T-cell (primary cell): Measurements from ENCODE around the gene SYNGAP1. TPM values are rescaled to one million over a fixed set of nuclear protein-coding genes. Genes with fewer than 3 reads are reported as not detected.
"Not testable (repeated sequence)": the region's sequence is repeated elsewhere in the genome, so short reads cannot be mapped to it uniquely, and the experiment has no call there.

ENCODE experiments used
- ATAC-seq, 4 experiments: fragments of 200-7000 bp in 3 of 4; fragments of 150-1000 bp in 1 of 4; cut with Tn5 transposase; replicated peaks in 1 of 4; 1 replicate in 3 of 4; 2 replicates in 1 of 4; pipeline ENCODE4 v1.10.0; 2021; ENCODE audit warnings: moderate library complexity in 3 of 4, mild to moderate bottlenecking in 2 of 4, moderate number of reproducible peaks in 1 of 4
- CTCF ChIA-PET, 2 donors: fragments of 300-600 bp; sonication (Branson Sonifier 250); formaldehyde crosslinking; loops; one replicate each; lab custom pipeline; 2022; ENCODE audit warnings: antibody characterized with exemption in 2 of 2; lab: Charles Lee
- POLR2A ChIA-PET, 2 donors: fragments of 300-600 bp; sonication (Branson Sonifier 250); formaldehyde crosslinking; loops; one replicate each; lab custom pipeline; 2022; ENCODE audit warnings: antibody characterized with exemption in 2 of 2; lab: Charles Lee
- DNase-seq, 35 experiments: peaks; one replicate each; pipeline versions ENCODE4 v3.0.0 to v3.0.0-alpha.2; 2013 to 2023
- H3K27ac ChIP-seq: one replicate; pipeline ENCODE4 v1.5.1; 2013; ENCODE audit warnings: low read length
- H3K27me3 ChIP-seq, 2 experiments: replicated peaks in 1 of 2; 1 replicate in 1 of 2; 2 replicates in 1 of 2; pipeline versions ENCODE4 v1.6.1 to v1.7.0; 2013; ENCODE audit warnings: low read length in 1 of 2, mixed read lengths in 1 of 2; ENCODE audit not compliant: control insufficient read depth in 2 of 2, insufficient read depth in 2 of 2; ENCODE audit errors: extremely low read depth in 1 of 2
- H3K36me3 ChIP-seq, 2 donors: 1 replicate in 1 of 2; 2 replicates in 1 of 2; pipeline versions ENCODE4 v1.6.1 to v1.7.0; 2013; ENCODE audit warnings: low read length in 1 of 2; ENCODE audit not compliant: control insufficient read depth in 2 of 2, insufficient read depth in 1 of 2; ENCODE audit errors: extremely low read depth in 1 of 2
- H3K4me1 ChIP-seq, 2 experiments: 1 replicate in 1 of 2; 2 replicates in 1 of 2; pipeline versions ENCODE4 v1.6.1 to v1.7.0; 2013; ENCODE audit warnings: low read length in 2 of 2, mixed read lengths in 1 of 2; ENCODE audit not compliant: insufficient read depth in 2 of 2, control insufficient read depth in 1 of 2; ENCODE audit errors: extremely low read depth in 1 of 2
- H3K4me3 ChIP-seq, 2 donors: 1 replicate in 1 of 2; 2 replicates in 1 of 2; pipeline versions ENCODE4 v1.5.1 to v1.7.0; 2013; ENCODE audit warnings: mild to moderate bottlenecking in 2 of 2, low read length in 1 of 2, moderate library complexity in 1 of 2; ENCODE audit not compliant: control insufficient read depth in 1 of 2; ENCODE audit errors: extremely low read depth in 1 of 2
- H3K9me3 ChIP-seq: 2 replicates; pipeline ENCODE4 v1.7.0; 2013
- H3K27ac Mint-ChIP-seq, 2 donors: one replicate each; pipeline ENCODE4 v1.8.0; 2020 to 2021; ENCODE audit warnings: mild to moderate bottlenecking in 2 of 2, mixed read lengths in 2 of 2
- H3K27me3 Mint-ChIP-seq, 2 donors: one replicate each; pipeline ENCODE4 v1.8.0; 2021 to 2022; ENCODE audit warnings: mixed read lengths in 2 of 2
- H3K36me3 Mint-ChIP-seq: one replicate; pipeline ENCODE4 v1.8.0; 2021; ENCODE audit warnings: mixed read lengths
- H3K4me1 Mint-ChIP-seq, 3 donors: one replicate each; pipeline ENCODE4 v1.8.0; 2020 to 2022; ENCODE audit warnings: mixed read lengths in 3 of 3, mild to moderate bottlenecking in 1 of 3
- H3K4me3 Mint-ChIP-seq, 3 donors: one replicate each; pipeline ENCODE4 v1.8.0; 2020 to 2022; ENCODE audit warnings: mild to moderate bottlenecking in 3 of 3, mixed read lengths in 3 of 3, moderate library complexity in 3 of 3
- H3K9me3 Mint-ChIP-seq, 3 donors: one replicate each; pipeline ENCODE4 v1.8.0; 2020 to 2022; ENCODE audit warnings: mixed read lengths in 3 of 3
- WGBS: methylation state at CpG from one replicate; pipeline ENCODE4 v1.1.5; 2013; ENCODE audit warnings: missing lambda C conversion rate; ENCODE audit not compliant: insufficient coverage; 5-methylcytosine and 5-hydroxymethylcytosine counted together
- total RNA-seq, 35 experiments: library from RNA in 6 of 35; stranded (reverse) in 6 of 35; fragments of 120-200 nt in 1 of 35; gene quantifications; one replicate each; pipeline versions ENCODE4 v1.2.1 to v1.2.4 and lab custom pipeline; 2013 to 2026

The SYNGAP1 gene
- total RNA-seq, 5 donors from 2014 or later (not counting 1 experiment from before 2014, with no cell fraction given) = 51.2 to 111 (median 64.5) TPM

DNA sequence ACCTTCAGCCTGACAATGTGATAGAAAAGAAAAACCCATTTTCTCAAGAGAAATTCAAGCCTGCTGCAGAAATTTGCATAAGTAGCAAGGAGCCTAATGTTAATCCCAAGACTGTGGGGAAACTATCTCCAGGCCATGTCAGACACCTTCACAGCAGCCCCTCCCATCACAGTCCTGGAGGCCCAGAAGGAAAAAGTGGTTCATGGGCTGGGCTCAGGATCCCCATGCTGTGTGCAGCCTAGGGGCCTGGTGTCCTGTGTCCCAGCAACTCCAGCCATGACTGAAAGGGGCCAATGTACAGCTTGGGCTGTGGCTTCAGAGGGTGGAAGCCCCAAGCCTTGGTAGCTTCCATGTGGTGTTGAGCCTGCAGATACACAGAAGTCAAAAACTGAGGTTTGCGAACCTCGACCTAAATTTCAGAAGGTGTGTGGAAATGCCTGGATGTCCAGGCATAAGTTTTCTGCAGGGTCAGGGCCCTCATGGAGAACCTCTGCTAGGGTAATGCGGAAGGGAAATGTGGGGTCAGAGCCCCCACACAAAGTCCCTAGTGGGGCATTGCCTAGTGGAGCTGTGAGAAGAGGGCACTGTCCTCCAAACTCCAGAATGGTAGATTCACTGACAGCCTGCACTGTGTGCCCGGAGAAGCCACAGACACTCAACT is 46.3 kb downstream of the SYNGAP1 start:
- ChIA-PET CTCF (no interaction called here), POLR2A (no interaction called here)
- Mint-ChIP-seq H3K4me1 (no peaks in the 10 kb centered on the region), H3K27ac (no peak overlapping the region), H3K4me3 (no peak overlapping the region), H3K27me3 (peaks cover 0 to 2% of the 10 kb centered on the region in 2 donors), H3K9me3 (no peaks in the 10 kb centered on the region), H3K36me3 (no peaks in the 10 kb centered on the region)
- Histone ChIP-seq H3K4me1 (no peaks in the 10 kb centered on the region), H3K36me3 (no peaks in the 10 kb centered on the region), H3K27ac (no peak overlapping the region), H3K4me3 (no peak overlapping the region), H3K9me3 (no peaks in the 10 kb centered on the region), H3K27me3 (peaks cover 0 to 5% of the 10 kb centered on the region in 2 experiments)
- WGBS = 97% methylated on average over 4 of the region's 4 CpGs
- DNase-seq (no peak), ATAC-seq (no peak)

GRCh38 chr6:33467091-33467490 is 47.2 kb downstream of the SYNGAP1 start:
- DNase-seq (no peak), ATAC-seq (no peak)
- no peaks in the 10 kb centered on the region for H3K36me3 ChIP-seq
- ChIA-PET CTCF (no interaction called here), POLR2A (interaction anchor here in 1 of 2 donors (0.6 kb wide), 1 partner anchor 65 kb away, joined by 5 read pairs; no protein-coding TSS in a partner anchor)
- H3K4me3 ChIP-seq = no peak overlapping the region
- Mint-ChIP-seq H3K27ac (no peak overlapping the region), H3K4me3 (no peak overlapping the region), H3K4me1 (no peaks in the 10 kb centered on the region), H3K27me3 (no peaks in the 10 kb centered on the region), H3K36me3 (no peaks in the 10 kb centered on the region), H3K9me3 (no peaks in the 10 kb centered on the region)
- H3K9me3 ChIP-seq = no peaks in the 10 kb centered on the region
- H3K4me1 ChIP-seq = no peaks in the 10 kb centered on the region
- peaks cover 0 to 5% of the 10 kb centered on the region in 2 experiments for H3K27me3 ChIP-seq
- no CpG with 5 or more reads among the region's 7 CpGs for WGBS
- H3K27ac ChIP-seq = no peak overlapping the region

GRCh38 chr6:33469661-33470060 is 49.8 kb downstream of the SYNGAP1 start:
- WGBS = no CpG with 5 or more reads among the region's 3 CpGs
- POLR2A ChIA-PET = no interaction called here

DNA sequence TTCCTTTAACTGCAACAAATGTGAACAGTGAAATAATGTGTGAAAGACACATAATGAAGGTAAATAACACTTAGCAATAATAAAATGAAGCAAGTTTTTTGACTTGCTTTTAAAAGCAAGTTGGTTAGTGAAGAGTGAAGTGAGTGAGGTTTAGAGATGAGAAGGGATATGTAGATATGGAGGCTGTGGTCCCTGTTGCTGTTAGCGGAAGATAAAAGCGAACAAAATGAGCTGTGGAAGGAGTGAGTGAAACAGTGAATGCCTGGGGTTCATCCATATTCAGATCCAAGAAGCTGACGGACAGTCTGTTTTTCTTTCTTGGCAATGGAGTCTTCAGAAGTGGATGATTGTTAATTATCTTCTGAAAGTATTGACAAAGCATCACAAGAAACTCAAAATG is 58.0 kb downstream of the SYNGAP1 start:
- no peak overlapping the region for H3K4me3 ChIP-seq
- no peak overlapping the region for H3K27ac Mint-ChIP-seq
- H3K36me3 ChIP-seq = no peaks in the 10 kb centered on the region
- no peak overlapping the region for H3K27ac ChIP-seq
- WGBS = 86% methylated on average over 1 of the region's 3 CpGs
- peaks cover 0 to 4% of the 10 kb centered on the region in 2 donors for H3K27me3 Mint-ChIP-seq
- CTCF ChIA-PET = interaction anchor here in 1 of 2 donors (0.6 kb wide), 1 partner anchor 71 kb away, joined by 3 read pairs; no protein-coding TSS in a partner anchor
- no peaks in the 10 kb centered on the region for H3K9me3 ChIP-seq
- H3K4me1 ChIP-seq = no peaks in the 10 kb centered on the region
- DNase-seq (no peak), ATAC-seq (no peak)
- H3K4me3 Mint-ChIP-seq = no peak overlapping the region
- peaks cover 0 to 7% of the 10 kb centered on the region in 2 experiments for H3K27me3 ChIP-seq
- POLR2A ChIA-PET = no interaction called here
- no peaks in the 10 kb centered on the region for H3K36me3 Mint-ChIP-seq
- no peaks in the 10 kb centered on the region for H3K9me3 Mint-ChIP-seq
- no peaks in the 10 kb centered on the region for H3K4me1 Mint-ChIP-seq

More at GRCh38 chr6:33469661-33470060, 49.8 kb downstream of the SYNGAP1 start:
- H3K27me3 ChIP-seq = peaks cover 0 to 5% of the 10 kb centered on the region in 2 experiments
- CTCF ChIA-PET = no interaction called here
- H3K27ac Mint-ChIP-seq = no peak overlapping the region
- H3K4me3 Mint-ChIP-seq = no peak overlapping the region
- no peaks in the 10 kb centered on the region for H3K36me3 Mint-ChIP-seq
- no peaks in the 10 kb centered on the region for H3K36me3 ChIP-seq
- no peaks in the 10 kb centered on the region for H3K4me1 ChIP-seq
- H3K4me1 Mint-ChIP-seq = no peaks in the 10 kb centered on the region
- H3K9me3 Mint-ChIP-seq = no peaks in the 10 kb centered on the region
- ATAC-seq (no peak), DNase-seq (no peak)
- no peaks in the 10 kb centered on the region for H3K9me3 ChIP-seq
- no peak overlapping the region for H3K4me3 ChIP-seq
- no peaks in the 10 kb centered on the region for H3K27me3 Mint-ChIP-seq
- H3K27ac ChIP-seq = no peak overlapping the region

DNA sequence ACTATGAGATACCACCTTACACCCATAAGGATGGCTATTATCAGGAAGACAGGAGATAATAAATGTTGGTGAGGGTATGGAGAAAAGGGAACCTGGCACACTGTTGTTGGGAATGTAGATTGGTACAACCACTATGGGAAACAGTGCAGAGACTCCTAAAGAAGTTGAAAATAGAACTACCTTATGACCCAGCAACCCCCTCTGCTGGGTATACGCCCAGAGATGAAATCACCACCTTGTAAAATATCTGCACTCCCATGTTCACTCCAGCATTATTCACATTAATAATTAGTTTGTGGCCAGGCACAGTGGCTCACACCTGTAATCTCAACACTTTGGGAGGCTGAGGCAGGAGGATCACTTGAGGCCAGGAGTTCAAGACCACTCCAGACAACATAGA is 61.3 kb downstream of the SYNGAP1 start:
- peak in 1 of 4 experiments; percentile 50 for ATAC-seq

GRCh38 chr6:33482620-33483019 is 62.8 kb downstream of the SYNGAP1 start:
- H3K4me1 Mint-ChIP-seq, CTCF ChIA-PET: not testable (repeated sequence)
- WGBS = 95% methylated on average over 4 of the region's 5 CpGs

More for the DNA sequence above, 61.3 kb downstream of the SYNGAP1 start:
- Mint-ChIP-seq H3K27me3 (peaks cover under 1 to 4% of the 10 kb centered on the region in 2 donors), H3K4me1 (no peaks in the 10 kb centered on the region), H3K27ac (no peak overlapping the region), H3K36me3 (no peaks in the 10 kb centered on the region), H3K9me3 (no peaks in the 10 kb centered on the region), H3K4me3 (no peak overlapping the region)
- no peak overlapping the region for H3K4me3 ChIP-seq
- no peak overlapping the region for H3K27ac ChIP-seq
- peak in 8 of 35 experiments; percentile 3 to 31 (median 9) for DNase-seq
- H3K27me3 ChIP-seq = peaks cover 0 to 4% of the 10 kb centered on the region in 2 experiments
- WGBS = no CpG with 5 or more reads among the region's 1 CpG
- ChIA-PET POLR2A (no interaction called here), CTCF (no interaction called here)
- no peaks in the 10 kb centered on the region for H3K36me3 ChIP-seq
- no peaks in the 10 kb centered on the region for H3K9me3 ChIP-seq
- H3K4me1 ChIP-seq = no peaks in the 10 kb centered on the region

More at GRCh38 chr6:33482620-33483019, 62.8 kb downstream of the SYNGAP1 start:
- H3K27ac Mint-ChIP-seq, H3K4me3 Mint-ChIP-seq, H3K36me3 ChIP-seq, POLR2A ChIA-PET, H3K4me1 ChIP-seq, H3K27me3 Mint-ChIP-seq, H3K36me3 Mint-ChIP-seq, DNase-seq, H3K4me3 ChIP-seq, H3K9me3 Mint-ChIP-seq, H3K27me3 ChIP-seq, H3K27ac ChIP-seq, ATAC-seq, H3K9me3 ChIP-seq: not testable (repeated sequence)
